Stomach (tissue), 9 donors: Measurements from ENCODE around the gene DPYSL5. TPM values are rescaled to one million over a fixed set of nuclear protein-coding genes. Genes with fewer than 3 reads are reported as not detected.

Experiments used
- DNase-seq, 2 donors: peaks; one replicate each; pipeline versions ENCODE4 v3.0.0 to v3.0.0-alpha.2; 2013 to 2019
- H3K27ac ChIP-seq, 5 donors: fragments of 200-600 bp in 4 of 5; sonication (generic) in 4 of 5; one replicate each; pipeline ENCODE4 v1.5.1; 2013 to 2019; ENCODE audit warnings: mild to moderate bottlenecking in 1 of 5, moderate library complexity in 1 of 5
- H3K27me3 ChIP-seq, 3 donors: fragments of 200-600 bp; sonication (generic); one replicate each; pipeline ENCODE4 v1.5.1; 2017 to 2019; ENCODE audit warnings: mixed run types in 1 of 3
- H3K36me3 ChIP-seq, 4 donors: fragments of 200-600 bp; sonication (generic); 1 replicate in 3 of 4; 2 replicates in 1 of 4; pipeline ENCODE4 v1.5.1; 2016 to 2019
- H3K4me1 ChIP-seq, 4 donors: fragments of 200-600 bp; sonication (generic); one replicate each; pipeline ENCODE4 v1.5.1; 2016 to 2019
- H3K4me3 ChIP-seq, 4 donors: fragments of 200-600 bp; sonication (generic) in 3 of 4; one replicate each; pipeline ENCODE4 v1.5.1; 2016 to 2019; ENCODE audit warnings: mild to moderate bottlenecking in 1 of 4
- H3K9me3 ChIP-seq, 4 donors: fragments of 200-600 bp; sonication (generic); one replicate each; pipeline ENCODE4 v1.5.1; 2016 to 2019
- EP300 ChIP-seq: sonication (generic); formaldehyde crosslinking; IDR thresholded peaks from one replicate; pipeline ENCODE4 v1.6.1; 2017; ENCODE audit warnings: antibody characterized with exemption
- POLR2A ChIP-seq, 4 donors: fragments of 450-650 bp; IDR thresholded peaks; one replicate each; pipeline ENCODE4 v1.6.1; 2016; ENCODE audit warnings: antibody characterized with exemption in 4 of 4, control low read depth in 2 of 4, mild to moderate bottlenecking in 1 of 4, moderate library complexity in 1 of 4
- POLR2AphosphoS5 ChIP-seq, 3 donors: sonication (generic); formaldehyde crosslinking; IDR thresholded peaks; one replicate each; pipeline ENCODE4 v1.6.1; 2016; ENCODE audit warnings: antibody characterized with exemption in 3 of 3
- WGBS, 5 donors: extraction: QIAGEN DNeasy Blood & Tissue Kit in 3 of 5; methylation state at CpG; one replicate each; pipeline versions ENCODE4 v1.1.5 to v1.1.7; 2013 to 2018; 5-methylcytosine and 5-hydroxymethylcytosine counted together
- intact Hi-C: fragments of 100-400 bp; cut with DNase I; formaldehyde crosslinking; loops from one replicate; pipeline ENCODE4 v1.15.1; 2023; ENCODE audit warnings: low total_unique reads
- polyA plus RNA-seq, 3 donors: library from polyadenylated mRNA; stranded (reverse); fragments of 200-250 nt; gene quantifications; one replicate each; pipeline ENCODE4 v1.2.3, GENCODE V29; 2013
- total RNA-seq, 5 donors: library from RNA; depleted of rRNA; stranded (reverse); fragments of >200 nt; gene quantifications; one replicate each; pipeline versions ENCODE4 v1.1.0 to v1.2.3, GENCODE V29; 2014 to 2016
- TF ChIP-seq, protein P1 (sequence below), 7 experiments: fragments of 450-650 bp in 4 of 7; fragments of 200-600 bp in 3 of 7; sonication (generic) in 3 of 7; IDR thresholded peaks; one replicate each; pipeline ENCODE4 v1.5.1; 2016 to 2019; ENCODE audit warnings: antibody characterized with exemption in 7 of 7, control low read depth in 2 of 7, mild to moderate bottlenecking in 1 of 7
- donor health status: healthy with polysubstance abuse.
- donor health status: Bipolar disorder and iron deficiency.
- donor health status: healthy.

DPYSL5 gene
- total and polyA plus RNA-seq, 8 donors, result 0.06 to 0.55 TPM; not detected in 6

DNA sequence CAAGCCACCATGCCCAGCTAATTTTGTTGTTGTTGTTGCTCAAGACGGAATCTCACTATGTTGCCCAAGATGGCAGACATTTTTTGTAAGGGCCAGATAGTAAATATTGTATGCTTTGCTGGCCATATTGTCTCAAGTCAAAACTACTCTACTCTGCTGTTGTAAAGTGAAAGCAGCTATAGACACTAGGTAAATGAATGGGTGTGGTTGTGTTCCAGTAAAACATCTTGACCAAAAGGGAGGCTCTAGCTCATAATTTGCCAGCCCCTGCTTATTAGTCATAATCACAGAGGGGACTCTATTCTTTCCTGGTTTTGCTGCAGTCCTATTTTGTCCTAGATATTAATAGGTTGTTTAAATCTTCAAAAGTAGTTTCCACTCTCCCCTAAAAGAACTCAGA, 147.1 kb downstream of the DPYSL5 start:
- 85 to 100% (median 94%) methylated on average over 1 of the region's 1 CpG for WGBS, 5 donors
- Histone ChIP-seq H3K27me3 (no peaks in the 10 kb centered on the region), H3K9me3 (no peaks in the 10 kb centered on the region), H3K36me3 (no peaks in the 10 kb centered on the region), H3K4me3 (no peak overlapping the region), H3K27ac (no peak overlapping the region), H3K4me1 (no peaks in the 10 kb centered on the region)
- no peak for DNase-seq
- intact Hi-C loops, result no loop called here
- TF ChIP-seq POLR2A (IDR thresholded peaks at IDR 0.05) (no peak), POLR2AphosphoS5 (IDR thresholded peaks at IDR 0.05) (no peak), EP300 (no peak)
- TF ChIP-seq, protein P1, sequence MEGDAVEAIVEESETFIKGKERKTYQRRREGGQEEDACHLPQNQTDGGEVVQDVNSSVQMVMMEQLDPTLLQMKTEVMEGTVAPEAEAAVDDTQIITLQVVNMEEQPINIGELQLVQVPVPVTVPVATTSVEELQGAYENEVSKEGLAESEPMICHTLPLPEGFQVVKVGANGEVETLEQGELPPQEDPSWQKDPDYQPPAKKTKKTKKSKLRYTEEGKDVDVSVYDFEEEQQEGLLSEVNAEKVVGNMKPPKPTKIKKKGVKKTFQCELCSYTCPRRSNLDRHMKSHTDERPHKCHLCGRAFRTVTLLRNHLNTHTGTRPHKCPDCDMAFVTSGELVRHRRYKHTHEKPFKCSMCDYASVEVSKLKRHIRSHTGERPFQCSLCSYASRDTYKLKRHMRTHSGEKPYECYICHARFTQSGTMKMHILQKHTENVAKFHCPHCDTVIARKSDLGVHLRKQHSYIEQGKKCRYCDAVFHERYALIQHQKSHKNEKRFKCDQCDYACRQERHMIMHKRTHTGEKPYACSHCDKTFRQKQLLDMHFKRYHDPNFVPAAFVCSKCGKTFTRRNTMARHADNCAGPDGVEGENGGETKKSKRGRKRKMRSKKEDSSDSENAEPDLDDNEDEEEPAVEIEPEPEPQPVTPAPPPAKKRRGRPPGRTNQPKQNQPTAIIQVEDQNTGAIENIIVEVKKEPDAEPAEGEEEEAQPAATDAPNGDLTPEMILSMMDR (IDR thresholded peaks at IDR 0.05), result no peak

DNA sequence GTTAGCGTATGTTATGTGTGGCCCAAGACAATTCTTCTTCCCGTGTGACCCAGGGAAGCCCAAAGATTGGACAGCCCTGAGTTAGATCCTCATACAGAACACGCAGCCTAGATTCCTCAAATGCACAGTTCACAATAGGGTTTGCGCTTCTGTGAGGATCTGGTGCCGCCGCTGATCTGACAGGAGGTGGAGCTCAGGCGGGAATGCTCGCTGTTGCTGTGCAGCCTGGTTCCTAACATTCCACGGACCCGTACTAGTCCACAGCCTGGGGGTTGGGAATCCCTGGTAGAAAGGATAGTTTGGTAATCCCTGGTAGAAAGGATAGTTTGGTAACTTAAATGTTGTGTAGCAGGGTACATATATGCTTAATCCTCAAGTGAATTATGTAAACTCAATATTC, 149.5 kb downstream of the DPYSL5 start:
- Histone ChIP-seq H3K4me3 (no peak overlapping the region), H3K4me1 (no peaks in the 10 kb centered on the region), H3K27me3 (no peaks in the 10 kb centered on the region), H3K27ac (no peak overlapping the region), H3K36me3 (no peaks in the 10 kb centered on the region), H3K9me3 (no peaks in the 10 kb centered on the region)
- no peak for DNase-seq
- WGBS, 5 donors, result 72 to 84% (median 82%) methylated on average over 10 of the region's 10 CpGs
- intact Hi-C loops, result no loop called here
- no peak for TF ChIP-seq POLR2AphosphoS5 (IDR thresholded peaks at IDR 0.05)
- TF ChIP-seq, protein P1 (IDR thresholded peaks at IDR 0.05), result no peak
- TF ChIP-seq EP300, result no peak
- no peak for TF ChIP-seq POLR2A (IDR thresholded peaks at IDR 0.05)

DNA sequence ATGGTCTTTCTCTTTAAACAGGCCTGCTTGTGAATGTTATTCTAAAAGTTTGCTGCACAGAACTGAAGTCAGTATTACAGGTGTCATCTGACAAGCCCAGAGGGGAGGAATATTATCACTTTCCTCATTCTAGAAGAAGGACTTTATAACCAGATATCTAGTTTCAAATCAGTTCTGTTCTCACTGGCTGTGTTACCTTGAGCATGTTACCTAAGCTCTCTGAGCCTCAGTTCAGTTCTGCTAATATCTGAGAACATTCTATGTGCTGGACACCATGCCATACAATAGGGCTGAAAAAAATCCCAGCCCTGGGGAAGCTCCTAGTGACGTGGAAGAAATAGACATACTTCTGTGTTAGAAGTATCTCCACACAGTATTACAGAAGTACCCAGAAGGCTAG, 150.4 kb downstream of the DPYSL5 start:
- Histone ChIP-seq H3K4me3 (no peak overlapping the region), H3K27me3 (no peaks in the 10 kb centered on the region), H3K4me1 (no peaks in the 10 kb centered on the region), H3K36me3 (no peaks in the 10 kb centered on the region), H3K9me3 (no peaks in the 10 kb centered on the region), H3K27ac (no peak overlapping the region)
- no peak for DNase-seq
- TF ChIP-seq POLR2AphosphoS5 (IDR thresholded peaks at IDR 0.05) (no peak), EP300 (no peak), POLR2A (IDR thresholded peaks at IDR 0.05) (no peak)
- TF ChIP-seq, protein P1 (IDR thresholded peaks at IDR 0.05), result no peak
- intact Hi-C loops, result no loop called here
- WGBS, 5 donors, result 85 to 92% (median 90%) methylated on average over 1 of the region's 1 CpG

Other genes starting within 250 kb of the DPYSL5 start
- gene CIB4, start 206.8 kb upstream of the DPYSL5 start, total RNA-seq, result 1 to 10 TPM in 1 of 5 donors, not detected in 4; 1.8 TPM
- 1 to 10 TPM in 1 of 3 donors, not detected in 2; 1.8 TPM for gene CIB4, start 206.8 kb upstream of the DPYSL5 start, polyA plus RNA-seq
- 10 to 100 TPM in 1 of 5 donors, 1 to 10 TPM in 3, under 1 TPM in 1; 0.87 to 22.8 (median 2.0) TPM for gene KCNK3, start 155.4 kb upstream of the DPYSL5 start, total RNA-seq
- gene KCNK3, start 155.4 kb upstream of the DPYSL5 start, polyA plus RNA-seq, result 1 to 10 TPM in 2 of 3 donors, under 1 TPM in 1; 0.62 to 2.8 (median 1.8) TPM
- gene SLC35F6, start 83.8 kb upstream of the DPYSL5 start, total RNA-seq, result 10 to 100 TPM; 12.8 to 40.9 (median 14.7) TPM
- 10 to 100 TPM in 1 of 3 donors, 1 to 10 TPM in 2; 4.9 to 10.5 (median 8.6) TPM for gene SLC35F6, start 83.8 kb upstream of the DPYSL5 start, polyA plus RNA-seq
- 1 to 10 TPM in 1 of 5 donors, not detected in 4; 2.0 TPM for gene CENPA, start 62.1 kb upstream of the DPYSL5 start, total RNA-seq
- 1 to 10 TPM; 2.3 to 4.0 (median 3.1) TPM for gene CENPA, start 62.1 kb upstream of the DPYSL5 start, polyA plus RNA-seq
- gene MAPRE3, start 122.5 kb downstream of the DPYSL5 start, total RNA-seq, result 10 to 100 TPM in 2 of 5 donors, 1 to 10 TPM in 3; 7.0 to 19.9 (median 9.9) TPM
- gene MAPRE3, start 122.5 kb downstream of the DPYSL5 start, polyA plus RNA-seq, result 10 to 100 TPM; 12.3 to 24.1 (median 14.8) TPM
- 100 to 1,000 TPM in 2 of 5 donors, 10 to 100 TPM in 3; 30.1 to 206 (median 89.5) TPM for gene TMEM214, start 184.8 kb downstream of the DPYSL5 start, total RNA-seq
- 10 to 100 TPM; 17.1 to 35.1 (median 28.1) TPM for gene TMEM214, start 184.8 kb downstream of the DPYSL5 start, polyA plus RNA-seq
- gene AGBL5, start 203.5 kb downstream of the DPYSL5 start, total RNA-seq, result 10 to 100 TPM in 3 of 5 donors, 1 to 10 TPM in 2; 7.8 to 29.0 (median 11.6) TPM
- gene AGBL5, start 203.5 kb downstream of the DPYSL5 start, polyA plus RNA-seq, result 10 to 100 TPM; 11.5 to 16.6 (median 13.6) TPM
- gene OST4, start 223.5 kb downstream of the DPYSL5 start, total RNA-seq, result 100 to 1,000 TPM in 4 of 5 donors, 10 to 100 TPM in 1; 16.8 to 281 (median 134) TPM
- 100 to 1,000 TPM; 421 to 610 (median 506) TPM for gene OST4, start 223.5 kb downstream of the DPYSL5 start, polyA plus RNA-seq
- 100 to 1,000 TPM in 2 of 5 donors, 10 to 100 TPM in 3; 17.5 to 208 (median 89.2) TPM for gene EMILIN1, start 230.5 kb downstream of the DPYSL5 start, total RNA-seq
- 10 to 100 TPM; 19.6 to 53.1 (median 31.1) TPM for gene EMILIN1, start 230.5 kb downstream of the DPYSL5 start, polyA plus RNA-seq
- 10 to 100 TPM in 1 of 5 donors, 1 to 10 TPM in 3, not detected in 1; 1.3 to 18.2 (median 3.0) TPM for gene KHK, start 238.6 kb downstream of the DPYSL5 start, total RNA-seq
- 1 to 10 TPM; 3.5 to 5.9 (median 4.2) TPM for gene KHK, start 238.6 kb downstream of the DPYSL5 start, polyA plus RNA-seq